ENCODE measurements around the gene HAPLN3.

Gene HAPLN3

DNA sequence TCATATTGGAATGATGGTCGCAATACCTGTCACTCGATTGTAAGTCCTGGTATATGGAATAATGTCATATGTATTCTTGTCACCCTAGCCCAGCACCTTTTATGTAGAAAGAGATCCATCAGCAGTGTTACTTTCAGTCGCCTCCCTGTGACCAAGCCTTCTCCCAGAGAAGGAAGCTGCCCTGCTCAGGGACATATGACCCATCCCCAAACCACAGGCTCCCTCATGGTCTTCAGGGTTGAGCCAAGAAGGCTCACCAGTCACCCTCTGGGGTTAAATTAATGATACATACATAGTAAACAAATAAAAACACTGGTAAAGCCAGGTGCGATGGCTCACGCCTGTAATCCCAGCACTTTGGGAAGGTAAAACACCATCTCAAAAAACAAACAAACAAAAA is 22.4 kb upstream of the HAPLN3 start:
- DNase-seq (ENCODE audit: low read depth, low spot score): no peak
- H3K4me3 ChIP-seq (ENCODE audit: low read depth, low read length): no peak overlapping the region
- in situ Hi-C loops (cut with HindIII; ENCODE audit: low sequenced_read_pairs): loop anchor here (25.0 kb wide), 1 partner anchor 95 kb away; no protein-coding TSS in a partner anchor
- TF ChIP-seq, protein P1, sequence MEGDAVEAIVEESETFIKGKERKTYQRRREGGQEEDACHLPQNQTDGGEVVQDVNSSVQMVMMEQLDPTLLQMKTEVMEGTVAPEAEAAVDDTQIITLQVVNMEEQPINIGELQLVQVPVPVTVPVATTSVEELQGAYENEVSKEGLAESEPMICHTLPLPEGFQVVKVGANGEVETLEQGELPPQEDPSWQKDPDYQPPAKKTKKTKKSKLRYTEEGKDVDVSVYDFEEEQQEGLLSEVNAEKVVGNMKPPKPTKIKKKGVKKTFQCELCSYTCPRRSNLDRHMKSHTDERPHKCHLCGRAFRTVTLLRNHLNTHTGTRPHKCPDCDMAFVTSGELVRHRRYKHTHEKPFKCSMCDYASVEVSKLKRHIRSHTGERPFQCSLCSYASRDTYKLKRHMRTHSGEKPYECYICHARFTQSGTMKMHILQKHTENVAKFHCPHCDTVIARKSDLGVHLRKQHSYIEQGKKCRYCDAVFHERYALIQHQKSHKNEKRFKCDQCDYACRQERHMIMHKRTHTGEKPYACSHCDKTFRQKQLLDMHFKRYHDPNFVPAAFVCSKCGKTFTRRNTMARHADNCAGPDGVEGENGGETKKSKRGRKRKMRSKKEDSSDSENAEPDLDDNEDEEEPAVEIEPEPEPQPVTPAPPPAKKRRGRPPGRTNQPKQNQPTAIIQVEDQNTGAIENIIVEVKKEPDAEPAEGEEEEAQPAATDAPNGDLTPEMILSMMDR (IDR thresholded peaks at IDR 0.05; ENCODE audit: low read depth, low read length): no peak

DNA sequence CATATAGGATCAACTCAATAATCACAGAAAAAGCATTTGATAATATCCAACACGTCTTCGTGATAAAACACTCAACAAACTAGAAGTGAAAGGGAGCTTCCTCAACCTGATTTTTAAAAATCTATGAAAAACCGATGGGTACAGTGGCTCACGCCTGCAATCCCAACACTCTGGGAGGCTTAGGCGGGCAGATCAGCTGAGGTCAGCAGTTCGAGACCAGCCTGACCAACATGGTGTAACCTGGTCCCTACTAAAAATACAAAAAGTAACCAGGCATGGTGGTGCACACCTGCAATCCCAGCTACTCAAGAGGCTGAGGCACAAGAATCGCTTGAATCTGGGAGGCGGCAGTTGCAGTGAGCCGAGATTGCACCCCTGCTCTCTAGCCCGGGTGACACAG is 20.0 kb upstream of the HAPLN3 start:
- TF ChIP-seq, protein P1 (IDR thresholded peaks at IDR 0.05; ENCODE audit: low read depth, low read length): no peak
- in situ Hi-C loops (cut with HindIII; ENCODE audit: low sequenced_read_pairs): loop anchor here (25.0 kb wide), 1 partner anchor 97 kb away; no protein-coding TSS in a partner anchor
- DNase-seq (ENCODE audit: low read depth, low spot score): no peak
- H3K4me3 ChIP-seq (ENCODE audit: low read depth, low read length): no peak overlapping the region

DNA sequence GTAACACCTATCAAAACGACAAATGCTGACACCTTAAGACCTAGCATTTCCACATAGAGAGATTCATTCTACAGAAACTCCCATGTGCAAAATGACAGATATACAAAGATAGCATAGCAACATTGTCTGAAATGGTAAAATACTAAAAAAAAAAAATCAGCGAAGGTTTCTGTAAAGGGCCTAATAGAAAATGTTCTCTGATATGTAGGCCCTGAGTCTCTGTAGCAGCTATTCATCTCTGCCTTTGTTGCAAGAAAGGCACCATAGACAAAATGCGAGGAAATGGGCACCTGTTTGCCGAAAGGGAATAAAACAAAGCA is 18.5 kb upstream of the HAPLN3 start:
- TF ChIP-seq, protein P1 (IDR thresholded peaks at IDR 0.05; ENCODE audit: low read depth, low read length): no peak
- H3K4me3 ChIP-seq (ENCODE audit: low read depth, low read length): peak overlapping the region; percentile 77
- in situ Hi-C loops (cut with HindIII; ENCODE audit: low sequenced_read_pairs): loop anchor here (25.0 kb wide), 1 partner anchor 98 kb away; no protein-coding TSS in a partner anchor
- no peak for DNase-seq (ENCODE audit: low read depth, low spot score)

DNA sequence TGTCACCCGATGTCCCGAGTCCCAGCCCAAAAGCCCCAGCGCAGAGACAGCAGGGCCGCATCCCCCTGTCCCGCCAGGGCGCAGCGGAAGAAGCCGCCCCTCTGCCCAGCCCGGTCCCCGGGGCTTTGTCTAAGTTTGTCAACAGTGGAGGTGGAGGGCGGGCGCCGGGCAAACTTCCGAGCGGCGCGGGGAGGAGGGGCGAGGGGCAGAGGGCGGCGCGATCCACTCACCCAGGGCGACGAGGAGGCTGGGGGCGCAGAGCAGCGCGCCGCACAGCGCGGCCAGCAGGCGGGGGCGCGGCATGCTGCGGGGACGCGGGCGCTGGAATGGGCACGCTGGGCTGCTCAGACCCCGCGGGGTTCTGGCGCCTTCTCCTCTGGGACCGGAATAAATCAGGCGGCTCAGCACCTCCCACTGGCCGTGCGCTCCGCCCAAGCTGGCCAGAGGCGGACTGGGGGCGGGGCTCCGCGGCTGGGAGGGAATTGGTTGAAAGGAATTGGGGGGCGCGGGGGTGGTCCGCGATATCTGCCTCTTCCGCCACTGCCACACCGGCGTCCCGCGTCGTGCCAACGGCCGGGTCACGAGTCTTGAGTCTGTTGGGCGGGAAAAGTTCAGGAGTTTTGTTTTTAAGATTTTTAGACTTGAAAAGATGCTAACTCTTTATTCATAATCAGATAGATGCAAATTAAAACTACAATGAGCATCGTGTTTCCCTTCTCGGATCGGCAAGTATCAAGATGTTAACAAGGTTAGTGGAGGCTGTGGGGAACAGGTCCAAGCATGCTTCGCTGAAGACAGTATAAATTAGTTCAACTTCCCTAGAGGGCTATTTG is 17.9 kb upstream of the HAPLN3 start, which contains the start of gene MFGE8:
TSS of gene MFGE8 (minus strand) at position 363 of the 833 bp plus-strand sequence. CDS start at position 303, 60 bp downstream.
- DNase-seq (ENCODE audit: low read depth, low spot score): peak; percentile 64
- TF ChIP-seq, protein P1 (IDR thresholded peaks at IDR 0.05; ENCODE audit: low read depth, low read length): no peak
- peak within 1 kb of the TSS; percentile 77 for H3K4me3 ChIP-seq (ENCODE audit: low read depth, low read length)
- in situ Hi-C loops (cut with HindIII; ENCODE audit: low sequenced_read_pairs): loop anchor here (25.0 kb wide), 1 partner anchor 99 kb away; no protein-coding TSS in a partner anchor

DNA sequence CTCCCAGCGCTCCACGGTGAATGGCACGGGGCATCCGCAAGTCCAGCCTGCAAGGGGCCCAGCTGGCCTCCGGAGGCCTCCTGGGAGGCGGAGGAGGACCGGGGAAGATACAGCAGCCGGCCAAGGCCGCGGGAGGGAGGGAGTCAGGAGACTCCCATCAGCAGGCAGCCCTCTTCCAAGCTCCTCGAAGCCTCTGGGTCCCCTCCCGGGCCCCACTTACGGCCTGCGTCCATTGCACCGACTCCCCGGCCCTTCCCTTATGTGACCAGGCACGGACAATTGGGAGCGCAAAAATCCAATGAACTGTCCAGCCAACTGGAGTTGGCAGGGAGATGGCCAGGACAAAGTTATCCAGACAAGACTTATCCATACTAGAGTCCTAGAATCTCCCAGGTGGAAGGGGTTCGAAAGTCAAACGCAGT is 17.2 kb upstream of the HAPLN3 start:
- H3K4me3 ChIP-seq (ENCODE audit: low read depth, low read length): peak overlapping the region; percentile 77
- in situ Hi-C loops (cut with HindIII; ENCODE audit: low sequenced_read_pairs): loop anchor here (25.0 kb wide), 1 partner anchor 100 kb away; no protein-coding TSS in a partner anchor
- DNase-seq (ENCODE audit: low read depth, low spot score): peak; percentile 41
- TF ChIP-seq, protein P1 (IDR thresholded peaks at IDR 0.05; ENCODE audit: low read depth, low read length): no peak

DNA sequence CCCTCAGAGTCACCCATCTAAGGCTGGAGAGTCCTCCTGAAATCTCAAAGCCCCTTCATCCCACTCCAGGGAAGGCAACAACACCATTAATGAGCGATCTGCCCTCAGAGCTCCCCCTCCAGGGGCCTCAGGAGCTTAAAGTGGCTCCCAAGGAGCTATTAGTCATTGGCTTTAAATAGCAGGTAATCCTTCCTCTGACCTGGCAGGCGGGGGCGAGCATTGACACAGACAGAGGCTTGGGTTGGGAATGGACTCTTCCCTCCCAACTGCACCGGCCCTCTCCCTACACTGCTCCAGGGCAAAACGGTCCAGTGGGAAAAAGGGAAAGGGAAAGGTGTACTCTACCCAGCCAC is 16.4 kb upstream of the HAPLN3 start:
- H3K4me3 ChIP-seq (ENCODE audit: low read depth, low read length): peak overlapping the region; percentile 77
- TF ChIP-seq, protein P1 (IDR thresholded peaks at IDR 0.05; ENCODE audit: low read depth, low read length): no peak
- DNase-seq (ENCODE audit: low read depth, low spot score): no peak
- in situ Hi-C loops (cut with HindIII; ENCODE audit: low sequenced_read_pairs): loop anchor here (25.0 kb wide), 1 partner anchor 101 kb away; no protein-coding TSS in a partner anchor

Data from astrocyte of the spinal cord (primary cell).